GM12878 (cell line): ENCODE data around the gene ZNF423.

Experiments used
- CHD2 ChIP-seq: IDR thresholded peaks from 2 replicates; pipeline ENCODE4 v1.6.1; 2011; ENCODE audit warnings: low read depth, low read length, improper control_type of control experiment, borderline replicate concordance
- EP300 ChIP-seq, 2 experiments: fragments of 150-350 bp in 1 of 2; IDR thresholded peaks; 2 replicates each; pipeline ENCODE4 v1.6.1; 2011 to 2012; ENCODE audit warnings: low read depth in 2 of 2, low read length in 2 of 2, borderline replicate concordance in 1 of 2, improper control_type of control experiment in 1 of 2, inconsistent platforms in 1 of 2; ENCODE audit not compliant: control insufficient read depth in 1 of 2
- KLF5 ChIP-seq: fragments of 450-650 bp; IDR thresholded peaks from 2 replicates; pipeline ENCODE4 v1.6.1; 2014; ENCODE audit warnings: mild to moderate bottlenecking; ENCODE audit not compliant: partially characterized antibody
- LARP7 ChIP-seq: fragments of 450-650 bp; IDR thresholded peaks from 2 replicates; pipeline ENCODE4 v1.6.1; 2017; ENCODE audit warnings: mild to moderate bottlenecking
- RFX5 ChIP-seq: IDR thresholded peaks from 2 replicates; pipeline ENCODE4 v1.6.1; 2011; ENCODE audit warnings: low read depth, low read length, improper control_type of control experiment
- SMC3 ChIP-seq: IDR thresholded peaks from 2 replicates; pipeline ENCODE4 v1.6.1; 2011; ENCODE audit warnings: low read length, improper control_type of control experiment, borderline replicate concordance
- SREBF1 ChIP-seq: IDR thresholded peaks from 2 replicates; pipeline ENCODE4 v1.6.1; 2012; ENCODE audit warnings: mild to moderate bottlenecking, low read length
- YY1 ChIP-seq: IDR thresholded peaks from 2 replicates; pipeline ENCODE4 v1.6.1; 2011; ENCODE audit warnings: low read depth, mild to moderate bottlenecking, low read length
- TF ChIP-seq, protein P1 (sequence below): IDR thresholded peaks from 2 replicates; pipeline ENCODE4 v1.6.1; 2012; ENCODE audit warnings: mild to moderate bottlenecking, low read depth, low read length
- TF ChIP-seq, protein P2 (sequence below): IDR thresholded peaks from 2 replicates; pipeline ENCODE4 v1.6.1; 2011; ENCODE audit warnings: low read depth, low read length, improper control_type of control experiment, borderline replicate concordance
- TF ChIP-seq, protein P3 (sequence below): IDR thresholded peaks from 2 replicates; pipeline ENCODE4 v1.6.1; 2012; ENCODE audit warnings: low read depth, low read length, improper control_type of control experiment
- TF ChIP-seq, protein P4 (sequence below), 3 experiments: IDR thresholded peaks in 2 of 3; conservative IDR thresholded peaks in 1 of 3; 2 replicates each; pipeline ENCODE4 v1.5.1; 2011; ENCODE audit warnings: low read depth in 3 of 3, low read length in 3 of 3, mild to moderate bottlenecking in 3 of 3, control low read depth in 2 of 3, moderate library complexity in 2 of 3, inconsistent platforms in 1 of 3, mixed read lengths in 1 of 3; ENCODE audit not compliant: control insufficient read depth in 2 of 3, insufficient read depth in 1 of 3; ENCODE audit errors: extremely low read depth in 1 of 3

DNA sequence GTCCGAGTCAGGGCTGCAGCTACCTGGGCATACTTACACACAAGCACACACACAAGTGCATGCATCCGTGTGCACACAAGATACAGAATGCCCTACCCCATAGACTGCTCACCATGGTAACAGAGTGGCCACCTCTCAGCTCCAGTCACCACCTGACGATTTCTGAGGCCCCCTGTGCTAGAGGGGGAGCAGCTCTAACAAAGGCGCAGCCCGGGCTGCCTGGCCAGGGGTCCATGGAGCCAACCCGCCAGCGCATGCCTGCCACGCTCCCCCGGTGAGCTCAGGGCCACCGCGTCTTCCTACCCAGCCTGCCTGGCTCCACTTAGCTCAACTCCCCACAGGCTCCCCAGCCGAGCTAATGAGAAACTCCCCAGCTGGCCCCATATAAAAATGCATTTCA, 75.5 kb downstream of the ZNF423 start:
- TF ChIP-seq, protein P1, sequence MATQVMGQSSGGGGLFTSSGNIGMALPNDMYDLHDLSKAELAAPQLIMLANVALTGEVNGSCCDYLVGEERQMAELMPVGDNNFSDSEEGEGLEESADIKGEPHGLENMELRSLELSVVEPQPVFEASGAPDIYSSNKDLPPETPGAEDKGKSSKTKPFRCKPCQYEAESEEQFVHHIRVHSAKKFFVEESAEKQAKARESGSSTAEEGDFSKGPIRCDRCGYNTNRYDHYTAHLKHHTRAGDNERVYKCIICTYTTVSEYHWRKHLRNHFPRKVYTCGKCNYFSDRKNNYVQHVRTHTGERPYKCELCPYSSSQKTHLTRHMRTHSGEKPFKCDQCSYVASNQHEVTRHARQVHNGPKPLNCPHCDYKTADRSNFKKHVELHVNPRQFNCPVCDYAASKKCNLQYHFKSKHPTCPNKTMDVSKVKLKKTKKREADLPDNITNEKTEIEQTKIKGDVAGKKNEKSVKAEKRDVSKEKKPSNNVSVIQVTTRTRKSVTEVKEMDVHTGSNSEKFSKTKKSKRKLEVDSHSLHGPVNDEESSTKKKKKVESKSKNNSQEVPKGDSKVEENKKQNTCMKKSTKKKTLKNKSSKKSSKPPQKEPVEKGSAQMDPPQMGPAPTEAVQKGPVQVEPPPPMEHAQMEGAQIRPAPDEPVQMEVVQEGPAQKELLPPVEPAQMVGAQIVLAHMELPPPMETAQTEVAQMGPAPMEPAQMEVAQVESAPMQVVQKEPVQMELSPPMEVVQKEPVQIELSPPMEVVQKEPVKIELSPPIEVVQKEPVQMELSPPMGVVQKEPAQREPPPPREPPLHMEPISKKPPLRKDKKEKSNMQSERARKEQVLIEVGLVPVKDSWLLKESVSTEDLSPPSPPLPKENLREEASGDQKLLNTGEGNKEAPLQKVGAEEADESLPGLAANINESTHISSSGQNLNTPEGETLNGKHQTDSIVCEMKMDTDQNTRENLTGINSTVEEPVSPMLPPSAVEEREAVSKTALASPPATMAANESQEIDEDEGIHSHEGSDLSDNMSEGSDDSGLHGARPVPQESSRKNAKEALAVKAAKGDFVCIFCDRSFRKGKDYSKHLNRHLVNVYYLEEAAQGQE = no peak
- TF ChIP-seq, protein P2, sequence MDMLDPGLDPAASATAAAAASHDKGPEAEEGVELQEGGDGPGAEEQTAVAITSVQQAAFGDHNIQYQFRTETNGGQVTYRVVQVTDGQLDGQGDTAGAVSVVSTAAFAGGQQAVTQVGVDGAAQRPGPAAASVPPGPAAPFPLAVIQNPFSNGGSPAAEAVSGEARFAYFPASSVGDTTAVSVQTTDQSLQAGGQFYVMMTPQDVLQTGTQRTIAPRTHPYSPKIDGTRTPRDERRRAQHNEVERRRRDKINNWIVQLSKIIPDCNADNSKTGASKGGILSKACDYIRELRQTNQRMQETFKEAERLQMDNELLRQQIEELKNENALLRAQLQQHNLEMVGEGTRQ = no peak
- TF ChIP-seq, protein P3, sequence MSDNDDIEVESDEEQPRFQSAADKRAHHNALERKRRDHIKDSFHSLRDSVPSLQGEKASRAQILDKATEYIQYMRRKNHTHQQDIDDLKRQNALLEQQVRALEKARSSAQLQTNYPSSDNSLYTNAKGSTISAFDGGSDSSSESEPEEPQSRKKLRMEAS = no peak
- TF ChIP-seq EP300 (IDR thresholded peaks at IDR 0.05; ENCODE audit: borderline replicate concordance in 1 of 2, control insufficient read depth in 1 of 2, low read depth in 2 of 2, low read length in 2 of 2) (no peak), LARP7 (no peak), SREBF1 (no peak), RFX5 (no peak), CHD2 (no peak), SMC3 (no peak), YY1 (no peak), KLF5 (no peak)
- TF ChIP-seq, protein P4, sequence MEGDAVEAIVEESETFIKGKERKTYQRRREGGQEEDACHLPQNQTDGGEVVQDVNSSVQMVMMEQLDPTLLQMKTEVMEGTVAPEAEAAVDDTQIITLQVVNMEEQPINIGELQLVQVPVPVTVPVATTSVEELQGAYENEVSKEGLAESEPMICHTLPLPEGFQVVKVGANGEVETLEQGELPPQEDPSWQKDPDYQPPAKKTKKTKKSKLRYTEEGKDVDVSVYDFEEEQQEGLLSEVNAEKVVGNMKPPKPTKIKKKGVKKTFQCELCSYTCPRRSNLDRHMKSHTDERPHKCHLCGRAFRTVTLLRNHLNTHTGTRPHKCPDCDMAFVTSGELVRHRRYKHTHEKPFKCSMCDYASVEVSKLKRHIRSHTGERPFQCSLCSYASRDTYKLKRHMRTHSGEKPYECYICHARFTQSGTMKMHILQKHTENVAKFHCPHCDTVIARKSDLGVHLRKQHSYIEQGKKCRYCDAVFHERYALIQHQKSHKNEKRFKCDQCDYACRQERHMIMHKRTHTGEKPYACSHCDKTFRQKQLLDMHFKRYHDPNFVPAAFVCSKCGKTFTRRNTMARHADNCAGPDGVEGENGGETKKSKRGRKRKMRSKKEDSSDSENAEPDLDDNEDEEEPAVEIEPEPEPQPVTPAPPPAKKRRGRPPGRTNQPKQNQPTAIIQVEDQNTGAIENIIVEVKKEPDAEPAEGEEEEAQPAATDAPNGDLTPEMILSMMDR (IDR thresholded peaks at IDR 0.05 in 2 of 3, conservative IDR thresholded peaks at IDR 0.05 in 1 of 3; ENCODE audit: control insufficient read depth in 2 of 3, extremely low read depth in 1 of 3, insufficient read depth in 1 of 3, low read depth in 3 of 3, low read length in 3 of 3) = no peak
